Liver (tissue), 9 donors: Measurements from ENCODE around the gene PLEKHA8. TPM values are rescaled to one million over a fixed set of nuclear protein-coding genes. Genes with fewer than 3 reads are reported as not detected.

Experiments used
- DNase-seq: peaks from one replicate; pipeline ENCODE4 v3.0.0-alpha.2; 2017; ENCODE audit warnings: low spot score
- H3K27ac ChIP-seq, 2 donors: one replicate each; pipeline ENCODE4 v1.7.0; 2013; ENCODE audit warnings: inconsistent platforms in 2 of 2, low read length in 2 of 2, control low read depth in 1 of 2, low read depth in 1 of 2, mild to moderate bottlenecking in 1 of 2
- H3K27me3 ChIP-seq, 4 donors: one replicate each; pipeline versions ENCODE4 v1.6.1 to v1.7.0; 2013; ENCODE audit warnings: low read length in 3 of 4, inconsistent platforms in 1 of 4, mild to moderate bottlenecking in 1 of 4, moderate library complexity in 1 of 4; ENCODE audit not compliant: control insufficient read depth in 4 of 4, insufficient read depth in 4 of 4
- H3K36me3 ChIP-seq, 4 donors: one replicate each; pipeline versions ENCODE4 v1.6.1 to v1.7.0; 2013; ENCODE audit warnings: low read length in 3 of 4, mild to moderate bottlenecking in 3 of 4, low read depth in 1 of 4, moderate library complexity in 1 of 4; ENCODE audit not compliant: control insufficient read depth in 4 of 4, insufficient read depth in 3 of 4
- H3K4me1 ChIP-seq, 4 donors: one replicate each; pipeline versions ENCODE4 v1.6.1 to v1.7.0; 2013; ENCODE audit warnings: low read length in 3 of 4, mild to moderate bottlenecking in 3 of 4, moderate library complexity in 1 of 4; ENCODE audit not compliant: control insufficient read depth in 4 of 4, insufficient read depth in 4 of 4
- H3K4me3 ChIP-seq, 3 donors: one replicate each; pipeline versions ENCODE4 v1.6.1 to v1.7.0; 2013; ENCODE audit warnings: low read length in 3 of 3, control low read depth in 1 of 3, low read depth in 1 of 3, mild to moderate bottlenecking in 1 of 3
- H3K9ac ChIP-seq, 2 donors: one replicate each; pipeline ENCODE4 v1.7.0; 2013; ENCODE audit warnings: low read length in 2 of 2, mild to moderate bottlenecking in 2 of 2, moderate library complexity in 2 of 2, control low read depth in 1 of 2, low read depth in 1 of 2
- H3K9me3 ChIP-seq, 4 donors: one replicate each; pipeline versions ENCODE4 v1.6.1 to v1.7.0; 2013; ENCODE audit warnings: low read length in 3 of 4; ENCODE audit not compliant: control insufficient read depth in 4 of 4
- EGR1 ChIP-seq, 2 donors: IDR thresholded peaks; 2 replicates each; pipeline ENCODE4 v1.6.1; 2016 to 2018; ENCODE audit warnings: antibody characterized with exemption in 2 of 2, low read depth in 2 of 2
- FOXA1 ChIP-seq: IDR thresholded peaks from 2 replicates; pipeline ENCODE4 v1.6.1; 2016; ENCODE audit warnings: antibody characterized with exemption
- FOXA2 ChIP-seq: IDR thresholded peaks from 2 replicates; pipeline ENCODE4 v1.6.1; 2016; ENCODE audit warnings: antibody characterized with exemption
- GABPA ChIP-seq, 2 donors: IDR thresholded peaks in 1 of 2; conservative IDR thresholded peaks in 1 of 2; 2 replicates each; pipeline ENCODE4 v1.6.1; 2016; ENCODE audit warnings: antibody characterized with exemption in 2 of 2, mild to moderate bottlenecking in 1 of 2, moderate library complexity in 1 of 2
- HNF4A ChIP-seq, 2 donors: conservative IDR thresholded peaks; 2 replicates each; pipeline ENCODE4 v1.6.1; 2016; ENCODE audit warnings: antibody characterized with exemption in 2 of 2, mild to moderate bottlenecking in 2 of 2
- HNF4G ChIP-seq: IDR thresholded peaks from 2 replicates; pipeline ENCODE4 v1.6.1; 2016; ENCODE audit warnings: antibody characterized with exemption
- JUND ChIP-seq, 2 donors: IDR thresholded peaks; 2 replicates each; pipeline ENCODE4 v1.6.1; 2016; ENCODE audit warnings: antibody characterized with exemption in 2 of 2
- NR2F2 ChIP-seq: IDR thresholded peaks from 2 replicates; pipeline ENCODE4 v1.6.1; 2016; ENCODE audit warnings: antibody characterized with exemption
- RAD21 ChIP-seq, 2 donors: IDR thresholded peaks; 2 replicates each; pipeline ENCODE4 v1.6.1; 2016; ENCODE audit warnings: antibody characterized with exemption in 2 of 2, mild to moderate bottlenecking in 2 of 2
- RXRA ChIP-seq, 2 donors: IDR thresholded peaks; 2 replicates each; pipeline ENCODE4 v1.6.1; 2017 to 2018; ENCODE audit warnings: antibody characterized with exemption in 2 of 2, mild to moderate bottlenecking in 1 of 2
- SP1 ChIP-seq: IDR thresholded peaks from 2 replicates; pipeline ENCODE4 v1.6.1; 2018; ENCODE audit warnings: antibody characterized with exemption, mild to moderate bottlenecking
- TAF1 ChIP-seq: conservative IDR thresholded peaks from 2 replicates; pipeline ENCODE4 v1.6.1; 2016; ENCODE audit warnings: antibody characterized with exemption, mild to moderate bottlenecking
- YY1 ChIP-seq: IDR thresholded peaks from 2 replicates; pipeline ENCODE4 v1.6.1; 2016; ENCODE audit warnings: antibody characterized with exemption, mild to moderate bottlenecking
- polyA plus RNA-seq, 2 donors: library from polyadenylated mRNA; stranded (reverse) in 1 of 2; unstranded in 1 of 2; fragments of 200-250 nt in 1 of 2; fragments of >200 nt in 1 of 2; fragmentation: Nextera tagmentation in 1 of 2; extraction: Ambion mirVana in 1 of 2; gene quantifications; one replicate each; pipeline versions ENCODE4 v1.2.1 to v1.2.3, GENCODE V29; 2013 to 2015
- total RNA-seq, 2 donors: library from RNA; depleted of rRNA; stranded (reverse); fragments of >200 nt; gene quantifications; one replicate each; pipeline ENCODE4 v1.2.3, GENCODE V29; 2014
- TF ChIP-seq, protein P1 (sequence below): IDR thresholded peaks from 2 replicates; pipeline ENCODE4 v1.6.1; 2016; ENCODE audit warnings: antibody characterized with exemption
- TF ChIP-seq, protein P2 (sequence below): fragments of 150-350 bp; IDR thresholded peaks from 2 replicates; pipeline ENCODE4 v1.5.1; 2017; ENCODE audit warnings: improper control_type of control experiment, low read depth, low read length; ENCODE audit not compliant: missing input control
- TF ChIP-seq, protein P3 (sequence below): IDR thresholded peaks from 2 replicates; pipeline ENCODE4 v1.6.1; 2016; ENCODE audit warnings: antibody characterized with exemption
- TF ChIP-seq, protein P4 (sequence below): IDR thresholded peaks from 2 replicates; pipeline ENCODE4 v1.6.1; 2016; ENCODE audit warnings: antibody characterized with exemption, mild to moderate bottlenecking
- TF ChIP-seq, protein P5 (sequence below): IDR thresholded peaks from 2 replicates; pipeline ENCODE4 v1.6.1; 2016; ENCODE audit warnings: antibody characterized with exemption
- donor health status: healthy.
- donor health status: healthy.
- donor health status: healthy.
- donor health status: healthy.
- donor health status: healthy.

PLEKHA8 gene
- total and polyA plus RNA-seq, 4 donors: 1.0 to 5.4 (median 2.4) TPM

DNA sequence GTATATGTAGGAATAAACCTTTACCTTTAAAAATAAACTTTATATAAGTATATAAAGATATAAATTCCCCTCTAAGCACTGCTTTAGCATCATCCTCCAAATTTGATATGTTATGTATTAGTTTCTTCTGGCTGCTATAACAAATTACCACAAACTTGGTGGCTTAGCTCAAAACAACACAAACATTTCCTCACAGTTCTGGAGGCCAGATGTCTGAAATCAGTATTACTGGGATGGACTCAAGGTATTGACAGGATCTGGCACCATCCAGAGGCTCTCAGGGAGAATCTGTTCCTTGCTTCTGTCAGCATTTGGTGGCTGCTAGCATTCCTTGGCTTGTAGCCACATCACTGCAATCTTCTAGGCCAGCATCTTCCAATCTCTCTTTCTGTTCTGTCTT lies 31.9 kb upstream of the PLEKHA8 start:
- Histone ChIP-seq H3K4me1 (no peaks in the 10 kb centered on the region), H3K27ac (no peak overlapping the region), H3K4me3 (no peak overlapping the region), H3K27me3 (peaks cover 0 to 2% (median 0%) of the 10 kb centered on the region in 4 donors), H3K9me3 (peaks cover 1 to 20% (median 13%) of the 10 kb centered on the region in 4 donors), H3K9ac (no peak overlapping the region), H3K36me3 (no peaks in the 10 kb centered on the region)
- DNase-seq: no peak
- TF ChIP-seq, protein P1, sequence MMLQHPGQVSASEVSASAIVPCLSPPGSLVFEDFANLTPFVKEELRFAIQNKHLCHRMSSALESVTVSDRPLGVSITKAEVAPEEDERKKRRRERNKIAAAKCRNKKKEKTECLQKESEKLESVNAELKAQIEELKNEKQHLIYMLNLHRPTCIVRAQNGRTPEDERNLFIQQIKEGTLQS: no peak
- TF ChIP-seq FOXA2 (no peak), NR2F2 (no peak), RAD21 (IDR thresholded peaks at IDR 0.05) (no peak), TAF1 (no peak), GABPA (IDR thresholded peaks at IDR 0.05 in 1 of 2, conservative IDR thresholded peaks at IDR 0.05 in 1 of 2) (no peak), EGR1 (IDR thresholded peaks at IDR 0.05; ENCODE audit: low read depth in 2 of 2) (no peak)
- TF ChIP-seq, protein P2, sequence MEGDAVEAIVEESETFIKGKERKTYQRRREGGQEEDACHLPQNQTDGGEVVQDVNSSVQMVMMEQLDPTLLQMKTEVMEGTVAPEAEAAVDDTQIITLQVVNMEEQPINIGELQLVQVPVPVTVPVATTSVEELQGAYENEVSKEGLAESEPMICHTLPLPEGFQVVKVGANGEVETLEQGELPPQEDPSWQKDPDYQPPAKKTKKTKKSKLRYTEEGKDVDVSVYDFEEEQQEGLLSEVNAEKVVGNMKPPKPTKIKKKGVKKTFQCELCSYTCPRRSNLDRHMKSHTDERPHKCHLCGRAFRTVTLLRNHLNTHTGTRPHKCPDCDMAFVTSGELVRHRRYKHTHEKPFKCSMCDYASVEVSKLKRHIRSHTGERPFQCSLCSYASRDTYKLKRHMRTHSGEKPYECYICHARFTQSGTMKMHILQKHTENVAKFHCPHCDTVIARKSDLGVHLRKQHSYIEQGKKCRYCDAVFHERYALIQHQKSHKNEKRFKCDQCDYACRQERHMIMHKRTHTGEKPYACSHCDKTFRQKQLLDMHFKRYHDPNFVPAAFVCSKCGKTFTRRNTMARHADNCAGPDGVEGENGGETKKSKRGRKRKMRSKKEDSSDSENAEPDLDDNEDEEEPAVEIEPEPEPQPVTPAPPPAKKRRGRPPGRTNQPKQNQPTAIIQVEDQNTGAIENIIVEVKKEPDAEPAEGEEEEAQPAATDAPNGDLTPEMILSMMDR: no peak

DNA sequence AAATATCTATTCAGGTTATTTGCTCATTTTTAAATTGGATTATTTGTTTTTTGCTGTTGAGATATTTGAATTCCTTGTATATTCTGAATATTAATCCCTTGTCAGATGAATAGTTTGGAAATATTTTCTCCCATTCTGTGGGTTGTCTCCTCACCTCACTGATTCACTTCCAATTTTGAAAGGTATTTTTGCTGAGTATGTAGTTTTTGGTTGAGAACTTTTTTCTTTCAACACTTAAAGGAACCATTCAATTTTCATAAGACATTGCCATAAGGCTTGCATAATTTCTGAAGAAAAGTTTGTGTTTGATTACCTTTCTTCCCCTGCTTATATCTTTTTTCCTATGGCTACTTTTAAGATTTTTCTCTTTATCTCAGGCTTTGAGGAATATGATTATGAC lies 29.7 kb upstream of the PLEKHA8 start:
- H3K9me3 ChIP-seq: peaks cover 0 to 4% (median 4%) of the 10 kb centered on the region in 4 donors
- H3K4me1 ChIP-seq: no peaks in the 10 kb centered on the region
- no peak overlapping the region for H3K4me3 ChIP-seq
- no peaks in the 10 kb centered on the region for H3K36me3 ChIP-seq
- TF ChIP-seq RXRA (IDR thresholded peaks at IDR 0.05): no peak
- TF ChIP-seq FOXA1: no peak
- no peak for TF ChIP-seq YY1
- TF ChIP-seq JUND (IDR thresholded peaks at IDR 0.05): no peak
- TF ChIP-seq NR2F2: no peak
- TF ChIP-seq TAF1: no peak
- TF ChIP-seq, protein P2: no peak
- TF ChIP-seq, protein P3, sequence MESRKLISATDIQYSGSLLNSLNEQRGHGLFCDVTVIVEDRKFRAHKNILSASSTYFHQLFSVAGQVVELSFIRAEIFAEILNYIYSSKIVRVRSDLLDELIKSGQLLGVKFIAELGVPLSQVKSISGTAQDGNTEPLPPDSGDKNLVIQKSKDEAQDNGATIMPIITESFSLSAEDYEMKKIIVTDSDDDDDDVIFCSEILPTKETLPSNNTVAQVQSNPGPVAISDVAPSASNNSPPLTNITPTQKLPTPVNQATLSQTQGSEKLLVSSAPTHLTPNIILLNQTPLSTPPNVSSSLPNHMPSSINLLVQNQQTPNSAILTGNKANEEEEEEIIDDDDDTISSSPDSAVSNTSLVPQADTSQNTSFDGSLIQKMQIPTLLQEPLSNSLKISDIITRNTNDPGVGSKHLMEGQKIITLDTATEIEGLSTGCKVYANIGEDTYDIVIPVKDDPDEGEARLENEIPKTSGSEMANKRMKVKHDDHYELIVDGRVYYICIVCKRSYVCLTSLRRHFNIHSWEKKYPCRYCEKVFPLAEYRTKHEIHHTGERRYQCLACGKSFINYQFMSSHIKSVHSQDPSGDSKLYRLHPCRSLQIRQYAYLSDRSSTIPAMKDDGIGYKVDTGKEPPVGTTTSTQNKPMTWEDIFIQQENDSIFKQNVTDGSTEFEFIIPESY: no peak
- TF ChIP-seq, protein P4, sequence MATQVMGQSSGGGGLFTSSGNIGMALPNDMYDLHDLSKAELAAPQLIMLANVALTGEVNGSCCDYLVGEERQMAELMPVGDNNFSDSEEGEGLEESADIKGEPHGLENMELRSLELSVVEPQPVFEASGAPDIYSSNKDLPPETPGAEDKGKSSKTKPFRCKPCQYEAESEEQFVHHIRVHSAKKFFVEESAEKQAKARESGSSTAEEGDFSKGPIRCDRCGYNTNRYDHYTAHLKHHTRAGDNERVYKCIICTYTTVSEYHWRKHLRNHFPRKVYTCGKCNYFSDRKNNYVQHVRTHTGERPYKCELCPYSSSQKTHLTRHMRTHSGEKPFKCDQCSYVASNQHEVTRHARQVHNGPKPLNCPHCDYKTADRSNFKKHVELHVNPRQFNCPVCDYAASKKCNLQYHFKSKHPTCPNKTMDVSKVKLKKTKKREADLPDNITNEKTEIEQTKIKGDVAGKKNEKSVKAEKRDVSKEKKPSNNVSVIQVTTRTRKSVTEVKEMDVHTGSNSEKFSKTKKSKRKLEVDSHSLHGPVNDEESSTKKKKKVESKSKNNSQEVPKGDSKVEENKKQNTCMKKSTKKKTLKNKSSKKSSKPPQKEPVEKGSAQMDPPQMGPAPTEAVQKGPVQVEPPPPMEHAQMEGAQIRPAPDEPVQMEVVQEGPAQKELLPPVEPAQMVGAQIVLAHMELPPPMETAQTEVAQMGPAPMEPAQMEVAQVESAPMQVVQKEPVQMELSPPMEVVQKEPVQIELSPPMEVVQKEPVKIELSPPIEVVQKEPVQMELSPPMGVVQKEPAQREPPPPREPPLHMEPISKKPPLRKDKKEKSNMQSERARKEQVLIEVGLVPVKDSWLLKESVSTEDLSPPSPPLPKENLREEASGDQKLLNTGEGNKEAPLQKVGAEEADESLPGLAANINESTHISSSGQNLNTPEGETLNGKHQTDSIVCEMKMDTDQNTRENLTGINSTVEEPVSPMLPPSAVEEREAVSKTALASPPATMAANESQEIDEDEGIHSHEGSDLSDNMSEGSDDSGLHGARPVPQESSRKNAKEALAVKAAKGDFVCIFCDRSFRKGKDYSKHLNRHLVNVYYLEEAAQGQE: no peak
- no peak for TF ChIP-seq RAD21 (IDR thresholded peaks at IDR 0.05)
- TF ChIP-seq GABPA (IDR thresholded peaks at IDR 0.05 in 1 of 2, conservative IDR thresholded peaks at IDR 0.05 in 1 of 2): no peak
- TF ChIP-seq, protein P1: no peak
- TF ChIP-seq FOXA2: no peak
- no peak for TF ChIP-seq HNF4G
- TF ChIP-seq, protein P5, sequence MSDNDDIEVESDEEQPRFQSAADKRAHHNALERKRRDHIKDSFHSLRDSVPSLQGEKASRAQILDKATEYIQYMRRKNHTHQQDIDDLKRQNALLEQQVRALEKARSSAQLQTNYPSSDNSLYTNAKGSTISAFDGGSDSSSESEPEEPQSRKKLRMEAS: no peak
- TF ChIP-seq EGR1 (IDR thresholded peaks at IDR 0.05; ENCODE audit: low read depth in 2 of 2): no peak
- no peak for TF ChIP-seq SP1
- no peak for TF ChIP-seq HNF4A (conservative IDR thresholded peaks at IDR 0.05)
- no peak overlapping the region for H3K9ac ChIP-seq
- H3K27ac ChIP-seq: no peak overlapping the region
- DNase-seq: no peak
- no peaks in the 10 kb centered on the region for H3K27me3 ChIP-seq
